Ishikawa (cell line): ENCODE data around the gene PIP5K1C.

Source experiments
- CREB1 ChIP-seq: IDR thresholded peaks from 2 replicates; pipeline ENCODE4 v1.6.1; 2012; ENCODE audit warnings: low read depth
- EP300 ChIP-seq: IDR thresholded peaks from 2 replicates; pipeline ENCODE4 v1.6.1; 2012; ENCODE audit warnings: borderline replicate concordance

GRCh38 chr19:3720349-3720917, 20.2 kb upstream of the PIP5K1C start:
- TF ChIP-seq CREB1: no peak
- TF ChIP-seq EP300: no peak
